B cell (primary cell): Measurements from ENCODE around the gene PLPPR1. TPM values are rescaled to one million over a fixed set of nuclear protein-coding genes. Genes with fewer than 3 reads are reported as not detected.

ENCODE experiments used
- ATAC-seq: fragments of 200-7000 bp; cut with Tn5 transposase; one replicate; pipeline ENCODE4 v1.10.0; 2021; ENCODE audit warnings: low read depth, mild to moderate bottlenecking, moderate number of reproducible peaks, moderate library complexity
- CTCF ChIA-PET: fragments of 350-600 bp; sonication (Branson Sonifier 250); formaldehyde crosslinking; loops from one replicate; lab custom pipeline; 2021; ENCODE audit warnings: antibody characterized with exemption, inconsistent platforms; lab: Charles Lee
- POLR2A ChIA-PET: fragments of 350-600 bp; sonication (Branson Sonifier 250); formaldehyde crosslinking; loops from one replicate; lab custom pipeline; 2021; ENCODE audit warnings: antibody characterized with exemption; lab: Charles Lee
- DNase-seq: peaks from one replicate; pipeline ENCODE4 v3.0.0; 2013
- H2AFZ ChIP-seq: 2 replicates; pipeline ENCODE4 v1.6.1; 2012; ENCODE audit warnings: mild to moderate bottlenecking, low read depth, low read length; ENCODE audit not compliant: insufficient read depth, poor library complexity, severe bottlenecking
- H3K27ac ChIP-seq, 2 donors: 1 replicate in 1 of 2; 2 replicates in 1 of 2; pipeline ENCODE4 v1.5.1; 2012 to 2013; ENCODE audit warnings: low read length in 2 of 2, mild to moderate bottlenecking in 2 of 2, moderate library complexity in 1 of 2
- H3K27me3 ChIP-seq, 4 experiments: fragments of 200-600 bp in 1 of 4; sonication (generic) in 1 of 4; replicated peaks in 1 of 4; 1 replicate in 2 of 4; 2 replicates in 2 of 4; pipeline versions ENCODE4 v1.6.1 to v1.7.0; 2013 to 2016; ENCODE audit warnings: low read length in 3 of 4, mild to moderate bottlenecking in 2 of 4, mixed read lengths in 1 of 4, moderate library complexity in 1 of 4; ENCODE audit not compliant: insufficient read depth in 4 of 4, control insufficient read depth in 3 of 4; ENCODE audit errors: control extremely low read depth in 1 of 4
- H3K36me3 ChIP-seq, 2 experiments: replicated peaks in 1 of 2; 1 replicate in 1 of 2; 2 replicates in 1 of 2; pipeline versions ENCODE4 v1.6.1 to v1.7.1; 2013; ENCODE audit warnings: low read length in 1 of 2; ENCODE audit not compliant: insufficient read depth in 2 of 2, control insufficient read depth in 1 of 2; ENCODE audit errors: control extremely low read depth in 1 of 2, extremely low read depth in 1 of 2
- H3K4me1 ChIP-seq, 2 donors: fragments of 200-600 bp in 1 of 2; sonication (generic) in 1 of 2; 1 replicate in 1 of 2; 2 replicates in 1 of 2; pipeline versions ENCODE4 v1.5.1 to v1.6.1; 2013 to 2017; ENCODE audit warnings: low read length in 2 of 2; ENCODE audit not compliant: control insufficient read depth in 2 of 2, insufficient read depth in 2 of 2
- H3K4me2 ChIP-seq: replicated peaks from 2 replicates; pipeline ENCODE3; 2012; ENCODE audit warnings: mild to moderate bottlenecking, low read depth, low read length; ENCODE audit not compliant: poor library complexity, severe bottlenecking
- H3K4me3 ChIP-seq, 5 experiments: fragments of 200-600 bp in 1 of 5; sonication (generic) in 1 of 5; 1 replicate in 3 of 5; 2 replicates in 2 of 5; pipeline versions ENCODE4 v1.5.1 to v1.7.0; 2011 to 2016; ENCODE audit warnings: low read length in 4 of 5, mild to moderate bottlenecking in 4 of 5, low read depth in 2 of 5, control low read depth in 1 of 5, moderate library complexity in 1 of 5; ENCODE audit not compliant: insufficient read depth in 1 of 5; ENCODE audit errors: control extremely low read depth in 1 of 5, extremely low read depth in 1 of 5
- H3K79me2 ChIP-seq: fragments of 200-600 bp; sonication (generic); one replicate; pipeline ENCODE4 v1.6.0; 2016; ENCODE audit warnings: low read length; ENCODE audit not compliant: control insufficient read depth, insufficient read depth
- H3K9ac ChIP-seq: fragments of 200-600 bp; sonication (generic); 2 replicates; pipeline ENCODE4 v1.6.1; 2017; ENCODE audit warnings: mild to moderate bottlenecking, low read length, moderate library complexity
- H3K9me3 ChIP-seq, 3 donors: one replicate each; pipeline versions ENCODE4 v1.6.1 to v1.7.1; 2013; ENCODE audit warnings: low read length in 2 of 3; ENCODE audit not compliant: control insufficient read depth in 2 of 3, insufficient read depth in 1 of 3; ENCODE audit errors: control extremely low read depth in 1 of 3
- H4K20me1 ChIP-seq: 2 replicates; pipeline ENCODE4 v1.6.0; 2012; ENCODE audit warnings: mild to moderate bottlenecking, low read length; ENCODE audit not compliant: insufficient read depth, control insufficient read depth, poor library complexity, severe bottlenecking
- H3K27ac Mint-ChIP-seq: one replicate; pipeline ENCODE4 v1.8.0; 2021; ENCODE audit warnings: mixed read lengths
- H3K27me3 Mint-ChIP-seq: one replicate; pipeline ENCODE4 v1.8.0; 2021; ENCODE audit warnings: mixed read lengths
- H3K4me1 Mint-ChIP-seq: one replicate; pipeline ENCODE4 v1.8.0; 2021; ENCODE audit warnings: mixed read lengths
- H3K4me3 Mint-ChIP-seq: one replicate; pipeline ENCODE4 v1.8.0; 2021; ENCODE audit warnings: mixed read lengths
- H3K9me3 Mint-ChIP-seq: one replicate; pipeline ENCODE4 v1.8.0; 2022; ENCODE audit warnings: mixed read lengths; ENCODE audit not compliant: insufficient read depth
- CTCF ChIP-seq: fragments of 200-600 bp; IDR thresholded peaks from one replicate; pipeline ENCODE4 v1.8.0; 2022; ENCODE audit warnings: antibody characterized with exemption, mild to moderate bottlenecking
- EZH2 ChIP-seq: IDR thresholded peaks from 2 replicates; pipeline ENCODE4 v1.6.1; 2012; ENCODE audit warnings: borderline replicate concordance, low read depth, mild to moderate bottlenecking, moderate library complexity, low read length; ENCODE audit not compliant: insufficient read depth, poor library complexity, severe bottlenecking
- WGBS: methylation state at CpG from one replicate; pipeline ENCODE4 v1.1.5; 2013; ENCODE audit warnings: missing lambda C conversion rate; ENCODE audit not compliant: insufficient coverage; 5-methylcytosine and 5-hydroxymethylcytosine counted together
- intact Hi-C: fragments of 100-400 bp; cut with micrococcal nuclease; formaldehyde crosslinking; loops from one replicate; pipeline ENCODE4 v1.10.0; 2022
- polyA plus RNA-seq: library from polyadenylated mRNA; depleted of rRNA; stranded (reverse); fragments of >200 nt; gene quantifications from 2 replicates; pipeline ENCODE4 v1.2.3, GENCODE V29; 2012
- total RNA-seq, 2 donors: library from RNA; stranded (reverse); fragments of 120-200 nt in 1 of 2; gene quantifications; 1 replicate in 1 of 2; 2 replicates in 1 of 2; pipeline versions ENCODE4 v1.2.3 to v1.2.4, GENCODE V29; 2013 to 2022

PLPPR1 gene
- total and polyA plus RNA-seq, 2 donors (not counting 1 experiment from before 2014, with no cell fraction given), result not detected

- Histone ChIP-seq H3K4me3 (no peak overlapping the region), H3K79me2 (no peaks in the 10 kb centered on the region), H2AFZ (no peak overlapping the region), H3K36me3 (no peaks in the 10 kb centered on the region), H4K20me1 (no peaks in the 10 kb centered on the region), H3K27ac (no peak overlapping the region), H3K4me2 (no peak overlapping the region), H3K9me3 (no peaks in the 10 kb centered on the region), H3K4me1 (no peaks in the 10 kb centered on the region), H3K9ac (no peak overlapping the region), H3K27me3 (peaks cover 0 to 4% (median 0%) of the 10 kb centered on the region in 4 experiments)
- no peak overlapping the region for H3K27ac Mint-ChIP-seq
- CTCF ChIA-PET, result no interaction called here
- H3K4me1 Mint-ChIP-seq, result no peaks in the 10 kb centered on the region
- no peak overlapping the region for H3K4me3 Mint-ChIP-seq
- H3K9me3 Mint-ChIP-seq, result no peaks in the 10 kb centered on the region
- DNase-seq, result no peak
- peaks cover 25% of the 10 kb centered on the region for H3K27me3 Mint-ChIP-seq
- intact Hi-C loops, result no loop called here
- TF ChIP-seq CTCF, result no peak
- TF ChIP-seq EZH2, result no peak
- ATAC-seq, result no peak
- POLR2A ChIA-PET, result no interaction called here
- WGBS, result no CpG with 5 or more reads among the region's 2 CpGs
These were observed 308.7 kb downstream of the PLPPR1 start for GRCh38 chr9:101337237-101337636.

GRCh38 chr9:101341958-101342357, 313.4 kb downstream of the PLPPR1 start:
- Mint-ChIP-seq H3K27me3 (peaks cover 27% of the 10 kb centered on the region), H3K4me3 (no peak overlapping the region), H3K9me3 (no peaks in the 10 kb centered on the region), H3K4me1 (no peaks in the 10 kb centered on the region), H3K27ac (no peak overlapping the region)
- CTCF ChIA-PET, result no interaction called here
- H3K79me2 ChIP-seq, result no peaks in the 10 kb centered on the region
- H3K27me3 ChIP-seq, result peaks cover 0 to 4% (median 0%) of the 10 kb centered on the region in 4 experiments
- no peak overlapping the region for H3K9ac ChIP-seq
- H3K4me2 ChIP-seq, result no peak overlapping the region
- no peak overlapping the region for H3K4me3 ChIP-seq
- no peaks in the 10 kb centered on the region for H3K4me1 ChIP-seq
- no peak for ATAC-seq
- no peaks in the 10 kb centered on the region for H4K20me1 ChIP-seq
- intact Hi-C loops, result no loop called here
- no peak overlapping the region for H2AFZ ChIP-seq
- H3K9me3 ChIP-seq, result no peaks in the 10 kb centered on the region
- no peak for DNase-seq
- no peaks in the 10 kb centered on the region for H3K36me3 ChIP-seq
- H3K27ac ChIP-seq, result no peak overlapping the region
- POLR2A ChIA-PET, result no interaction called here
- no peak for TF ChIP-seq CTCF
- no peak for TF ChIP-seq EZH2
